Vagina (tissue), 2 donors: ENCODE data around the gene PARVG.

ENCODE experiments used
- POLR2A ChIP-seq, 2 donors: fragments of 450-650 bp; IDR thresholded peaks; one replicate each; pipeline ENCODE4 v1.6.1; 2017; ENCODE audit warnings: antibody characterized with exemption in 2 of 2, mild to moderate bottlenecking in 2 of 2, moderate library complexity in 2 of 2
- TF ChIP-seq, protein P1 (sequence below), 3 experiments: fragments of 450-650 bp in 2 of 3; fragments of 200-600 bp in 1 of 3; sonication (generic) in 1 of 3; IDR thresholded peaks; one replicate each; pipeline ENCODE4 v1.5.1; 2017 to 2019; ENCODE audit warnings: antibody characterized with exemption in 3 of 3, mild to moderate bottlenecking in 2 of 3, moderate library complexity in 2 of 3

DNA sequence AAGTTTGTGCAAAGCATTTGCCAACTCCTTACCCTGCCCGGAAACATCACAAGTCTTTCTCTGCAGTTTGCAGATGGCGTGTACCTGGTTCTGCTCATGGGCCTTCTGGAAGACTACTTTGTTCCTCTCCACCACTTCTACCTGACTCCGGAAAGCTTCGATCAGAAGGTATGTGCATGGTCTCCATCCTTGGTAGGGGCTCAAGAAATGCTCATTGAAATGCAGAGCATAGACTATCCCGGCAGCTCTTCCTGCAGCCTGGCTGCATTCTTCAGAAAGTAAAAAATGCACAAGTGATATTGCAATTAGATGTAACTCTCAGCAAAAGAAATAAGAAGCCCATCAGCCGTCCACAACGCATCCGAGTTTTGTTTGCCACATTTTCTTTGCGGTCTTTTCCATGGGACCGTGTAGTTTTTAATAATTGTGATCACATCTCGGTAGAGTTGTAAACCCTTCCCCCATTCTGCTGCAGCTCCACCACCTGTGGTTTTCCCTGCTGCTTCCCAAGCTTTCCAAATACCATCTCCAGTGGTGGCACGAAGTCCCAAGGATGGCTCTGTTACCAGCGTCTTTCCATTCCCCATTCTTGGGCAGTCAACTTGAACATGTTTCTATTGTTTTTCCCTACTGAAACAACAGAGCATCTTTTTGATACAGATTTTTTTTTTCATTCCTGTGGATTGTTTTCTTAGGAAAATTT is 22.7 kb upstream of the PARVG start:
- no peak for TF ChIP-seq POLR2A (IDR thresholded peaks at IDR 0.05)
- TF ChIP-seq, protein P1, sequence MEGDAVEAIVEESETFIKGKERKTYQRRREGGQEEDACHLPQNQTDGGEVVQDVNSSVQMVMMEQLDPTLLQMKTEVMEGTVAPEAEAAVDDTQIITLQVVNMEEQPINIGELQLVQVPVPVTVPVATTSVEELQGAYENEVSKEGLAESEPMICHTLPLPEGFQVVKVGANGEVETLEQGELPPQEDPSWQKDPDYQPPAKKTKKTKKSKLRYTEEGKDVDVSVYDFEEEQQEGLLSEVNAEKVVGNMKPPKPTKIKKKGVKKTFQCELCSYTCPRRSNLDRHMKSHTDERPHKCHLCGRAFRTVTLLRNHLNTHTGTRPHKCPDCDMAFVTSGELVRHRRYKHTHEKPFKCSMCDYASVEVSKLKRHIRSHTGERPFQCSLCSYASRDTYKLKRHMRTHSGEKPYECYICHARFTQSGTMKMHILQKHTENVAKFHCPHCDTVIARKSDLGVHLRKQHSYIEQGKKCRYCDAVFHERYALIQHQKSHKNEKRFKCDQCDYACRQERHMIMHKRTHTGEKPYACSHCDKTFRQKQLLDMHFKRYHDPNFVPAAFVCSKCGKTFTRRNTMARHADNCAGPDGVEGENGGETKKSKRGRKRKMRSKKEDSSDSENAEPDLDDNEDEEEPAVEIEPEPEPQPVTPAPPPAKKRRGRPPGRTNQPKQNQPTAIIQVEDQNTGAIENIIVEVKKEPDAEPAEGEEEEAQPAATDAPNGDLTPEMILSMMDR (IDR thresholded peaks at IDR 0.05), result no peak
